Endothelial cell of umbilical vein (primary cell): ENCODE measurements around the gene RALGAPB. TPM values are rescaled to one million over a fixed set of nuclear protein-coding genes. Genes with fewer than 3 reads are reported as not detected.

ENCODE experiments used
- BruUV-seq: library from RNA; stranded (reverse); fragments of 400-500 nt; replicated peaks from 2 replicates; lab custom pipeline; 2021; lab: Mats Ljungman, UMichigan
- CTCF ChIA-PET: fragments of 300-600, 350-600 bp; sonication (Branson Sonifier 250); formaldehyde crosslinking; loops from one replicate; lab custom pipeline; 2021; ENCODE audit warnings: antibody characterized with exemption, inconsistent platforms; lab: Charles Lee
- POLR2A ChIA-PET: fragments of 300-600, 350-600 bp; sonication (Branson Sonifier 250); formaldehyde crosslinking; loops from one replicate; lab custom pipeline; 2021; ENCODE audit warnings: antibody characterized with exemption, inconsistent platforms; lab: Charles Lee
- DNase-seq: peaks from one replicate; pipeline ENCODE4 v3.0.0-alpha.2; 2011; ENCODE audit warnings: low read depth, low spot score
- FAIRE-seq: peaks from 2 replicates; lab custom pipeline; 2011; peaks lifted over from hg19 to GRCh38; lab: Jason Lieb, UNC
- H2AFZ ChIP-seq: 2 replicates; pipeline ENCODE4 v1.6.0; 2012; ENCODE audit warnings: low read depth, low read length, control low read depth, inconsistent platforms
- H3K27ac ChIP-seq: 2 replicates; pipeline ENCODE4 v1.5.1; 2011; ENCODE audit warnings: low read depth, mild to moderate bottlenecking, control low read depth, low read length, moderate library complexity; ENCODE audit not compliant: insufficient read depth
- H3K27me3 ChIP-seq, 2 experiments: 2 replicates each; pipeline versions ENCODE4 v1.6.0 to v1.6.1; 2011; ENCODE audit warnings: low read length in 2 of 2, mixed read lengths in 1 of 2; ENCODE audit not compliant: control insufficient read depth in 2 of 2, insufficient read depth in 2 of 2
- H3K36me3 ChIP-seq, 2 experiments: 2 replicates in 1 of 2; 3 replicates in 1 of 2; pipeline ENCODE4 v1.5.1; 2011; ENCODE audit warnings: low read length in 2 of 2, mild to moderate bottlenecking in 1 of 2, moderate library complexity in 1 of 2; ENCODE audit not compliant: control insufficient read depth in 2 of 2, insufficient read depth in 2 of 2; ENCODE audit errors: extremely low read depth in 1 of 2
- H3K4me1 ChIP-seq: 3 replicates; pipeline ENCODE4 v1.5.1; 2011; ENCODE audit warnings: mild to moderate bottlenecking, low read length; ENCODE audit not compliant: control insufficient read depth, insufficient read depth; ENCODE audit errors: extremely low read depth
- H3K4me2 ChIP-seq: 2 replicates; pipeline ENCODE4 v1.6.1; 2011; ENCODE audit warnings: low read length, control low read depth, mixed read lengths; ENCODE audit not compliant: insufficient read depth
- H3K4me3 ChIP-seq, 3 experiments: fragments of 200-600 bp in 1 of 3; sonication (generic), shearing (Covaris generic) in 1 of 3; replicated peaks in 1 of 3; 2 replicates each; pipeline ENCODE4 v1.5.1; 2011 to 2016; ENCODE audit warnings: control low read depth in 3 of 3, low read length in 3 of 3, mild to moderate bottlenecking in 2 of 3, inconsistent platforms in 1 of 3, low read depth in 1 of 3, moderate library complexity in 1 of 3; ENCODE audit not compliant: insufficient read depth in 1 of 3
- H3K79me2 ChIP-seq: 2 replicates; pipeline ENCODE4 v1.6.0; 2012; ENCODE audit warnings: low read length, inconsistent platforms; ENCODE audit not compliant: control insufficient read depth, insufficient read depth
- H3K9ac ChIP-seq: replicated peaks from 2 replicates; pipeline ENCODE3; 2011; ENCODE audit warnings: low read length, control low read depth; ENCODE audit not compliant: insufficient read depth; ENCODE audit errors: extremely low read depth
- H3K9me1 ChIP-seq: replicated peaks from 3 replicates; pipeline ENCODE4 v1.6.0; 2011; ENCODE audit warnings: mild to moderate bottlenecking, low read length; ENCODE audit not compliant: control insufficient read depth, insufficient read depth; ENCODE audit errors: extremely low read depth
- H3K9me3 ChIP-seq: replicated peaks from 2 replicates; pipeline ENCODE4 v1.5.1; 2012; ENCODE audit warnings: low read length, inconsistent platforms; ENCODE audit not compliant: control insufficient read depth, insufficient read depth
- H4K20me1 ChIP-seq: replicated peaks from 2 replicates; pipeline ENCODE3; 2011; ENCODE audit warnings: mild to moderate bottlenecking, low read length; ENCODE audit not compliant: control insufficient read depth, insufficient read depth; ENCODE audit errors: extremely low read depth
- EZH2 ChIP-seq: IDR thresholded peaks from 2 replicates; pipeline ENCODE4 v1.6.1; 2012; ENCODE audit warnings: borderline replicate concordance, low read depth, mild to moderate bottlenecking, moderate library complexity, low read length, inconsistent platforms; ENCODE audit not compliant: severe bottlenecking
- FOS ChIP-seq: IDR thresholded peaks from 2 replicates; pipeline ENCODE4 v1.6.1; 2011; ENCODE audit warnings: mild to moderate bottlenecking, low read length, moderate library complexity, borderline replicate concordance; ENCODE audit not compliant: insufficient read depth
- GATA2 ChIP-seq: IDR thresholded peaks from 2 replicates; pipeline ENCODE4 v1.7.0; 2011; ENCODE audit warnings: low read depth, mild to moderate bottlenecking, moderate library complexity, mixed read lengths, low read length; ENCODE audit not compliant: insufficient read length, insufficient read depth
- JUN ChIP-seq: IDR thresholded peaks from 2 replicates; pipeline ENCODE4 v1.6.1; 2011; ENCODE audit warnings: borderline replicate concordance, low read depth; ENCODE audit not compliant: insufficient read length, insufficient read depth
- MYC ChIP-seq: IDR thresholded peaks from one replicate; pipeline ENCODE4 v1.6.1; 2011; ENCODE audit warnings: mild to moderate bottlenecking, low read depth, low read length
- POLR2A ChIP-seq: IDR thresholded peaks from 2 replicates; pipeline ENCODE4 v1.6.1; 2012; ENCODE audit warnings: low read depth, mild to moderate bottlenecking, control low read depth, low read length
- POLR2AphosphoS5 ChIP-seq: IDR thresholded peaks from 2 replicates; pipeline ENCODE4 v1.6.1; 2012; ENCODE audit warnings: low read depth, mild to moderate bottlenecking, control low read depth, low read length, moderate library complexity; ENCODE audit not compliant: insufficient read depth
- dilution Hi-C: fragments of 300-500 bp; cut with MboI; formaldehyde crosslinking; loops from one replicate; pipeline ENCODE4 v1.15.0; 2019; ENCODE audit warnings: low sequenced_read_pairs; ENCODE audit not compliant: extremely low pct_ligation_motif_present
- intact Hi-C: fragments of 100-400 bp; cut with micrococcal nuclease; formaldehyde crosslinking; loops from one replicate; pipeline ENCODE4 v1.10.0; 2022
- polyA plus RNA-seq, 4 experiments: library from polyadenylated mRNA; depleted of rRNA in 3 of 4; stranded (reverse) in 3 of 4; unstranded in 1 of 4; fragments of >200 nt; gene quantifications; 2 replicates each; pipeline versions ENCODE4 v1.2.1 to v1.2.3, GENCODE V29; 2011 to 2012; ENCODE audit warnings: missing spikeins in 1 of 4
- total RNA-seq: library from RNA; stranded (reverse); gene quantifications from 2 replicates; pipeline ENCODE4 v1.2.3, GENCODE V29; 2021
- TF ChIP-seq, protein P1 (sequence below), 2 donors: IDR thresholded peaks; 1 replicate in 1 of 2; 2 replicates in 1 of 2; pipeline ENCODE4 v1.5.1; 2011; ENCODE audit warnings: low read length in 2 of 2, mild to moderate bottlenecking in 2 of 2, moderate library complexity in 2 of 2, control low read depth in 1 of 2, inconsistent platforms in 1 of 2, low read depth in 1 of 2; ENCODE audit not compliant: insufficient read depth in 1 of 2; ENCODE audit errors: extremely low read depth in 1 of 2
- TF ChIP-seq, protein P2 (sequence below): IDR thresholded peaks from 2 replicates; pipeline ENCODE4 v1.6.1; 2011; ENCODE audit not compliant: insufficient read depth, insufficient read length

Gene RALGAPB
- total and polyA plus RNA-seq, 2 donors (not counting 3 experiments of a cell fraction or from before 2014, with no cell fraction given) = 12.8 to 38.7 TPM

GRCh38 chr20:38424401-38424800 lies 48.2 kb upstream of the RALGAPB start:
- no peaks in the 10 kb centered on the region for H4K20me1 ChIP-seq
- no peaks in the 10 kb centered on the region for H3K27me3 ChIP-seq
- H3K4me1 ChIP-seq = peaks cover 10% of the 10 kb centered on the region
- H3K4me3 ChIP-seq = no peak overlapping the region
- ChIA-PET CTCF (interaction anchor here (1.1 to 1.4 kb wide), 2 partner anchors 11 to 21 kb away, joined by 3 read pairs; partner anchors contain the start of gene SNHG17), POLR2A (no interaction called here)
- no peak for DNase-seq
- no peaks in the 10 kb centered on the region for H3K9me3 ChIP-seq
- peaks cover 58 to 82% of the 10 kb centered on the region in 2 experiments for H3K36me3 ChIP-seq
- no peak for TF ChIP-seq FOS
- no peak for TF ChIP-seq JUN
- TF ChIP-seq, protein P1, sequence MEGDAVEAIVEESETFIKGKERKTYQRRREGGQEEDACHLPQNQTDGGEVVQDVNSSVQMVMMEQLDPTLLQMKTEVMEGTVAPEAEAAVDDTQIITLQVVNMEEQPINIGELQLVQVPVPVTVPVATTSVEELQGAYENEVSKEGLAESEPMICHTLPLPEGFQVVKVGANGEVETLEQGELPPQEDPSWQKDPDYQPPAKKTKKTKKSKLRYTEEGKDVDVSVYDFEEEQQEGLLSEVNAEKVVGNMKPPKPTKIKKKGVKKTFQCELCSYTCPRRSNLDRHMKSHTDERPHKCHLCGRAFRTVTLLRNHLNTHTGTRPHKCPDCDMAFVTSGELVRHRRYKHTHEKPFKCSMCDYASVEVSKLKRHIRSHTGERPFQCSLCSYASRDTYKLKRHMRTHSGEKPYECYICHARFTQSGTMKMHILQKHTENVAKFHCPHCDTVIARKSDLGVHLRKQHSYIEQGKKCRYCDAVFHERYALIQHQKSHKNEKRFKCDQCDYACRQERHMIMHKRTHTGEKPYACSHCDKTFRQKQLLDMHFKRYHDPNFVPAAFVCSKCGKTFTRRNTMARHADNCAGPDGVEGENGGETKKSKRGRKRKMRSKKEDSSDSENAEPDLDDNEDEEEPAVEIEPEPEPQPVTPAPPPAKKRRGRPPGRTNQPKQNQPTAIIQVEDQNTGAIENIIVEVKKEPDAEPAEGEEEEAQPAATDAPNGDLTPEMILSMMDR (IDR thresholded peaks at IDR 0.05; ENCODE audit: extremely low read depth in 1 of 2, insufficient read depth in 1 of 2, low read depth in 1 of 2, low read length in 2 of 2) = no peak
- no peak for TF ChIP-seq MYC
- no peak for TF ChIP-seq POLR2A
- TF ChIP-seq, protein P2, sequence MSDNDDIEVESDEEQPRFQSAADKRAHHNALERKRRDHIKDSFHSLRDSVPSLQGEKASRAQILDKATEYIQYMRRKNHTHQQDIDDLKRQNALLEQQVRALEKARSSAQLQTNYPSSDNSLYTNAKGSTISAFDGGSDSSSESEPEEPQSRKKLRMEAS = no peak
- TF ChIP-seq GATA2 = no peak
- TF ChIP-seq POLR2AphosphoS5 = no peak
- no peak for TF ChIP-seq EZH2
- BruUV-seq = no TSS peak
- no peak for FAIRE-seq
- H3K9me1 ChIP-seq = no peaks in the 10 kb centered on the region
- H3K79me2 ChIP-seq = peaks cover 70% of the 10 kb centered on the region
- no peak overlapping the region for H3K4me2 ChIP-seq
- no peak overlapping the region for H3K27ac ChIP-seq
- no peak overlapping the region for H2AFZ ChIP-seq
- intact Hi-C loops = no loop called here
- dilution Hi-C loops = no loop called here
- H3K9ac ChIP-seq = no peak overlapping the region
